ENCODE measurements around the gene TPRN.

Gene TPRN

DNA sequence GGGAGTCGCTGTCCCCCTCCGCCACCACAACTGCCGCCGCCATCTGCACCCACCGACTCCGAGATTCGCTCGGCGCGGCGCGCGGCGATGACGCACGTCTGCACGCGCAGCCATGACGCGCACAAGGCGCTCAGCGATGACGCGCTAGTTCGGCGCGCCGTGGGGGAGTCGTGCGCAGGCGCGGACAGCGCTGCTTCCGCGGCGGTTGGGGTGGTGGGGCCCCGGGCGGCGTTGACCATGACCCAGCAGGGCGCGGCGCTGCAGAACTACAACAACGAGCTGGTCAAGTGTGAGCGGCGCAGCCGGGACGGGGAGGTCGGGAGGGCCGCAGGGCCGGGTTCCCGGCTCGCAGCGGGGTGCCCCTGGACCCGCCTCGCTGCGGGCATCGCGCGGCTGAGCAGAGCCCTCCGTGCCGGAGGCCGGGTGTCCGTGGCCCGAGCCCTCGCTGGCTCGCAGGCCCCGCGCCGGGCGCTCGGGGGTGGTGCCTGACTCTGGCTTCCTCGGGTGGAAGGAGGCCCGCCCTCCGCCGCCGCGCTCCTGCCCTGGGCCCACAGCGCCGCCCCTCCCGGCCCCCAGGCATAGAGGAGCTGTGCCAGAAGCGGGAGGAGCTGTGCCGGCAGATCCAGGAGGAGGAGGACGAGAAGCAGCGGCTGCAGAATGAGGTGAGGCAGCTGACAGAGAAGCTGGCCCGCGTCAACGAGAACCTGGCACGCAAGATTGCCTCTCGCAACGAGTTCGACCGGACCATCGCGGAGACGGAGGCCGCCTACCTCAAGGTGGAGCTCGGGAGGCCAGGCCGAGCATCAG, 11.8 kb downstream of the TPRN start, which contains the start of the genes ANAPC2 and SSNA1:
Gene ANAPC2, minus strand, starts transcription at position 71 of the 807 bp plus-strand sequence. Its CDS starts 28 bp downstream, at position 43.
Gene SSNA1, plus strand, starts transcription at position 187 of the 807 bp plus-strand sequence. Its CDS starts 51 bp downstream, at position 238.
- Histone ChIP-seq H3K4me1 (ENCODE audit: control insufficient read depth, insufficient read depth, low read length) (peaks cover 31% of the 10 kb centered on the region), H3K36me3 (ENCODE audit: control insufficient read depth, insufficient read depth, low read length, severe bottlenecking) (peaks cover 43% of the 10 kb centered on the region), H3K4me3 (ENCODE audit: low read length) (peak within 1 kb of the TSS; percentile 99), H3K9ac (ENCODE audit: low read length) (peak within 1 kb of the TSS; percentile 99), H3K27me3 (replicated peaks; ENCODE audit: control insufficient read depth, insufficient read depth, low read length) (no peaks in the 10 kb centered on the region), H3K9me3 (ENCODE audit: control insufficient read depth, low read length) (no peaks in the 10 kb centered on the region)
- peak; percentile 96 for DNase-seq (ENCODE audit: low read depth)

DNA sequence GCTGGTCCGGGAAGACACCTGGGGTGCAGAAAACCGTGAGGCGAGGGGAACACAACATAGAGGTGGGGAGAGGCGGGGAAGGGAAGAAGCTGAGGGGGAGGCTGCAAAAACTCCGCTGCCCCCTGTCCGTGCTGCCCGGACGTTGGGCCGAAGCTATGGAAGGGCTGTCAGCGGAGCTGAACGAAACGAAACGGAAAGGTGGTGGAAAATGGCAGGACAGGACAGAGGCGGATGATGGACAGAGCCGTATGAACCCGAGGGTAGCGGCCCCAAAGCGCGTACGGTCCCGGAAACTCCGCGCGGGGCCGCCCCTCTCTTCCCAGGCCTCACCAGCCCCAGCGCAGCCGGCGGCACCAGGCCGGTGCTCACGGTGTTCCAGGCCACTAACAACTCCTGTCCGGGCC, 12.5 kb downstream of the TPRN start:
- peak overlapping the region; percentile 99 for H3K9ac ChIP-seq (ENCODE audit: low read length)
- no peaks in the 10 kb centered on the region for H3K27me3 ChIP-seq (replicated peaks; ENCODE audit: control insufficient read depth, insufficient read depth, low read length)
- DNase-seq (ENCODE audit: low read depth) = no peak
- peaks cover 49% of the 10 kb centered on the region for H3K36me3 ChIP-seq (ENCODE audit: control insufficient read depth, insufficient read depth, low read length, severe bottlenecking)
- no peaks in the 10 kb centered on the region for H3K9me3 ChIP-seq (ENCODE audit: control insufficient read depth, low read length)
- H3K4me1 ChIP-seq (ENCODE audit: control insufficient read depth, insufficient read depth, low read length) = peaks cover 31% of the 10 kb centered on the region
- peak overlapping the region; percentile 99 for H3K4me3 ChIP-seq (ENCODE audit: low read length)

DNA sequence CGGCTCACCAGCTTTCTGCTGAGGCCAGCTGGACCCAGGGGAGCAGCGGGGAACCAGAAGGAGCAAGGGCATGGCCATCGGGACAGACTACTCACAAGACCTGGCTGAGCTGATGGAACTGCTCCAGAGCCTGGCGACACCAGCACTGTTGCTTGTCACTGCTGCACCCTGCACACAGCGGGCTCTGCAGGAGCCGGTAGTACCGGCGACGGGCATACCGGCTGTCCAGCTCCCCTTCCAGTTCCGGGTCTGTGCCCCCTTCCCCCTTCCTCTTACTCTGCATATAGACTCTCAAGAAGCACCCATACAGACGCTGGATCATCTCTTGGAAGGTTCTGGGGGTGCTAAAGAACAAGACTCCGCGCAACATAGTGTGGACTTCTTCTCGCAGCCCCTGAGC, 13.2 kb downstream of the TPRN start:
- no peak for DNase-seq (ENCODE audit: low read depth)
- H3K4me1 ChIP-seq (ENCODE audit: control insufficient read depth, insufficient read depth, low read length) = peaks cover 31% of the 10 kb centered on the region
- peak overlapping the region; percentile 99 for H3K4me3 ChIP-seq (ENCODE audit: low read length)
- H3K9ac ChIP-seq (ENCODE audit: low read length) = peak overlapping the region; percentile 99
- H3K36me3 ChIP-seq (ENCODE audit: control insufficient read depth, insufficient read depth, low read length, severe bottlenecking) = peaks cover 56% of the 10 kb centered on the region
- no peaks in the 10 kb centered on the region for H3K9me3 ChIP-seq (ENCODE audit: control insufficient read depth, low read length)
- no peaks in the 10 kb centered on the region for H3K27me3 ChIP-seq (replicated peaks; ENCODE audit: control insufficient read depth, insufficient read depth, low read length)

DNA sequence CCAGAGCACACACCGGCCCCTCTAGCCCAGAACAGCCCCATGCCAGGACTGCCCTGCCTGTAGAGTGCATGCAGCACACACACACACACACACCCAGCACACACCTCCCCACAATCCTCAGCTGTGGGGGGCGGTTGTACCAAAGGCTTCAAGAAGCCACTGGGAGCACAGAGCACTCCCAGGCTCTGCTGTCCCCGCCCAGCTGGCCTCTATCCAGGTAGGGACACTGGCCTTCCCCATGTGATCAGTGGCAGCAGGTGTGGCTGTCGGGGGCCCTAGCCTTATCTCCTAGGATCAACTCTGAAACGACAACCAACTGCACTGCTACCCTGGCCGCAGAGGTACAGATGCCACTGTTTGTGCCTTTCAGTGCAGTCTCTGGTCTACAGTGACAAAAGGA, 14.2 kb downstream of the TPRN start:
- no peaks in the 10 kb centered on the region for H3K27me3 ChIP-seq (replicated peaks; ENCODE audit: control insufficient read depth, insufficient read depth, low read length)
- H3K9ac ChIP-seq (ENCODE audit: low read length) = no peak overlapping the region
- no peaks in the 10 kb centered on the region for H3K9me3 ChIP-seq (ENCODE audit: control insufficient read depth, low read length)
- H3K36me3 ChIP-seq (ENCODE audit: control insufficient read depth, insufficient read depth, low read length, severe bottlenecking) = peaks cover 55% of the 10 kb centered on the region
- no peak for DNase-seq (ENCODE audit: low read depth)
- H3K4me3 ChIP-seq (ENCODE audit: low read length) = no peak overlapping the region
- peaks cover 31% of the 10 kb centered on the region for H3K4me1 ChIP-seq (ENCODE audit: control insufficient read depth, insufficient read depth, low read length)

DNA sequence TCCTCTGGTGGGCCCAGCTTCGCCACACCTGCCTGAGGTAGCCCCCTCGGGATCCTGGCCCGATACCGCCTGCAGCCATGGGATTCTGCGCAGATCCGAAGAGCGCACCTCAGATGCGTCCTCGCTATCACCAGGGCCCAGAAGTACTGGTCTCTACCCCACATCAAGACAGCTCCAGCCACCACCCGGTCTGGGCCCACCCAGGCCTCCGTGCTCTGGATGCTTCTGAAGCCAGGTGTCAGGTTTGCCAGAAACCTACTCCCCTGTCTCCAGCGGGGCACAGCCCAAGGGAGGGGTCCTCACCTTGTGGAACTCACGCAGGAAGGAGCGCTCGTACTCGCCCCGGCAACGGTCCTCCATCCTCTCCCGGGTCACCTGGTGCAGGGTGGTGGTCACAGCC, 14.6 kb downstream of the TPRN start:
- H3K36me3 ChIP-seq (ENCODE audit: control insufficient read depth, insufficient read depth, low read length, severe bottlenecking) = peaks cover 55% of the 10 kb centered on the region
- no peak overlapping the region for H3K9ac ChIP-seq (ENCODE audit: low read length)
- H3K27me3 ChIP-seq (replicated peaks; ENCODE audit: control insufficient read depth, insufficient read depth, low read length) = no peaks in the 10 kb centered on the region
- no peaks in the 10 kb centered on the region for H3K9me3 ChIP-seq (ENCODE audit: control insufficient read depth, low read length)
- no peak overlapping the region for H3K4me3 ChIP-seq (ENCODE audit: low read length)
- no peak for DNase-seq (ENCODE audit: low read depth)
- peaks cover 31% of the 10 kb centered on the region for H3K4me1 ChIP-seq (ENCODE audit: control insufficient read depth, insufficient read depth, low read length)

DNA sequence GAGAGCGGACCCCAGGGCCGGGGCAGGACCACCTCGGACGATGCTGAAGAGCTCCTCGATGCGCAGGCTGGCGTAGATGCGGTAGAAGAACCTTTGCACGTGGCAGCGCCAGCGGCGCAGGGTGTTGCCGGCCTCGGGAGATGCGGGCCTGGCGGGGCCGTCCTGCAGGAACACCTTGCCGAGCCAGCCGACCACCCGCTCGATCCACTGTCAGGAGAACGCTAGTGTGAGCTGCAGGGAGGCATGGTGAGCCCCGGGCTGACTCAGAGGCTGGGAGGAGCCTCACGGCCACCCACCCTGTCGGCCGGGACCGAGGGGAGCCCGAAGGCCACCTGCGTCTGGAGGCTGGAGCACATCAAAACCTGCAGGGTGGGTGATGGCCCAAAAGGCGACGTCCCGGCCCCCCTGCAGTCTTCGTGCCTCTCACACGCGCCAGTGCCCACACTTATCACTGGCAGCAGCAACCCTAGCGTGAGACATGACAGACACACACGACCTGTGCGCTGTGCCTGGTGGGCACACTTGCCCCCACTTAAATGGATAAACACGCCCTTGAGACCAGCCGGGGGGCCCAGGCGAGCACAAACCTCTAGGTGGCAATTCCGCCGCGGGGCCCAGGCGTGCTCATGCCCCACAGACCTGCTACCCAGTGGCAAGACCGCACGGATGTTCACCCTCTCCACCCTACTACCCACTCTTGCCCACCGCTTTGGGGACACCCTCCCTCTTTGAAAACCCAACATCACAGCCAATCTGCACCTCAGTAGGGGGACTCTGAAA, 15.5 kb downstream of the TPRN start:
- H3K27me3 ChIP-seq (replicated peaks; ENCODE audit: control insufficient read depth, insufficient read depth, low read length) = no peaks in the 10 kb centered on the region
- H3K9me3 ChIP-seq (ENCODE audit: control insufficient read depth, low read length) = no peaks in the 10 kb centered on the region
- peaks cover 29% of the 10 kb centered on the region for H3K4me1 ChIP-seq (ENCODE audit: control insufficient read depth, insufficient read depth, low read length)
- no peak overlapping the region for H3K9ac ChIP-seq (ENCODE audit: low read length)
- H3K4me3 ChIP-seq (ENCODE audit: low read length) = no peak overlapping the region
- peaks cover 55% of the 10 kb centered on the region for H3K36me3 ChIP-seq (ENCODE audit: control insufficient read depth, insufficient read depth, low read length, severe bottlenecking)
- DNase-seq (ENCODE audit: low read depth) = no peak

DNA sequence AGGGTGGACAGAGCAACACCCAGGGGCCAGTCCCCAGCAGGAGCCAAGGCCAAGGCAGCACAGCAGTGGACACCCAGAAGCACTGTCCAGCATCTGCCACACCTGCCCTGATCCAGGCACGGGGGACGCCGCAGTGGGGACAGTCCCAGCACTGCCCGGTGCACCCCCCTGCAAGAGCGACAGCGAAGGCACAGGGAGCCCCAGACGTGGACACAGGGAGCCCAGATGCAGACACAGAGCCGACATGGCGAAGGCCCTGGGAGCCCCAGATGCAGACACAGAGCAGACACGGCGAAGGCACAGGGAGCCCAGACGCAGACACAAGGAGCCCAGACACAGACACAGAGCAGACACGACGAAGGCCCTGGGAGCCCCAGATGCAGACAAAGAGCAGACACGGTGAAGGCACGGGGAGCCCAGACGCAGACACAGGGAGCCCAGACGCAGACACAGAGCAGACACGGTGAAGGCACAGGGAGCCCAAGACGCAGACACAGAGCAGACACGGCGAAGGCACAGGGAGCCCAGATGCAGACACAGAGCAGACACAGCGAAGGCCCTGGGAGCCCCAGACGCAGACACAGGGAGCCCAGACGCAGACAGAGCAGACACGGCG, 16.5 kb downstream of the TPRN start:
- H3K4me3 ChIP-seq (ENCODE audit: low read length) = no peak overlapping the region
- DNase-seq (ENCODE audit: low read depth) = no peak
- peaks cover 19% of the 10 kb centered on the region for H3K4me1 ChIP-seq (ENCODE audit: control insufficient read depth, insufficient read depth, low read length)
- H3K36me3 ChIP-seq (ENCODE audit: control insufficient read depth, insufficient read depth, low read length, severe bottlenecking) = peaks cover 61% of the 10 kb centered on the region
- no peaks in the 10 kb centered on the region for H3K9me3 ChIP-seq (ENCODE audit: control insufficient read depth, low read length)
- H3K9ac ChIP-seq (ENCODE audit: low read length) = no peak overlapping the region
- no peaks in the 10 kb centered on the region for H3K27me3 ChIP-seq (replicated peaks; ENCODE audit: control insufficient read depth, insufficient read depth, low read length)

DNA sequence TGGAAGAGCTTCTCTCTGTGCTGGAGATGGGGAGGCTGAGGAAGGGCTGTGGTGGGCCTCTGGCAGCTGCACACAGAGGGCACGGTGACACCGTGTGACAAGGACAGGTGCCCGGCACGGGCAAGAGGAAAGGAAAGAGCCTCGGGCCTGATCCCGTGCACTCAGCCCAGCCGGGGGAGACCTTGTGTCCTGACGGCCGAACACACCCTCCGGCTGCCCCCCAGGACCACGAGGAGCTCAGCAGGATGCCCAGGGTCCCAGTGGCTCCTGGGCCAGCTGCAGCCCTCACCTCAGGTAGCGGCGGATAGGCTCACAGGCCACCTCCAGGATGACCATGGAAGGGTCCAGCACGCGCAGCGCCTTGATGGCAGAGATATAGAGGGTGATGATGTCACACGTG, 17.7 kb downstream of the TPRN start:
- Histone ChIP-seq H3K4me1 (ENCODE audit: control insufficient read depth, insufficient read depth, low read length) (peaks cover 25% of the 10 kb centered on the region), H3K9ac (ENCODE audit: low read length) (no peak overlapping the region), H3K27me3 (replicated peaks; ENCODE audit: control insufficient read depth, insufficient read depth, low read length) (no peaks in the 10 kb centered on the region), H3K4me3 (ENCODE audit: low read length) (no peak overlapping the region), H3K36me3 (ENCODE audit: control insufficient read depth, insufficient read depth, low read length, severe bottlenecking) (peaks cover 62% of the 10 kb centered on the region), H3K9me3 (ENCODE audit: control insufficient read depth, low read length) (no peaks in the 10 kb centered on the region)
- no peak for DNase-seq (ENCODE audit: low read depth)

DNA sequence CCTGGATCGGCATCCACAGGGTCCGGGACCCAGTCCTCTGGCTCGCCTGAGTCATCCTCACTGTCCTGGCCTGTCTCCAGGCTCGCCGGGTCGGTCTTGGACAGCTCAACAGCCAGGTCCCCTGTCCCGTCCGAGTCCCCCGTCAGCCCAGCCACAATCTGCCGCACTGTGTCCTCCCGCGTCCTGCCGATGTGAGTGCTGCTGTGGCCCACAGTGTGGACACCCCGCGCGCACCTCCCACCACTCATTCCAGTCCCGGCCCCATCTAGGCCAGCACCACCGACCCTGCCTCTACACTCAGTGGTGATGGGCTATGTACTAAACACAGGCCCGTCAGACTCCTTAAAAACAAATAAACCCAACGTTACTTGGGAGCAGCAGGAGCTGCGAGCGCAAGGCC, 18.9 kb downstream of the TPRN start:
- no peak for DNase-seq (ENCODE audit: low read depth)
- H3K4me3 ChIP-seq (ENCODE audit: low read length) = no peak overlapping the region
- H3K9me3 ChIP-seq (ENCODE audit: control insufficient read depth, low read length) = no peaks in the 10 kb centered on the region
- H3K27me3 ChIP-seq (replicated peaks; ENCODE audit: control insufficient read depth, insufficient read depth, low read length) = no peaks in the 10 kb centered on the region
- peaks cover 71% of the 10 kb centered on the region for H3K36me3 ChIP-seq (ENCODE audit: control insufficient read depth, insufficient read depth, low read length, severe bottlenecking)
- H3K4me1 ChIP-seq (ENCODE audit: control insufficient read depth, insufficient read depth, low read length) = peaks cover 13% of the 10 kb centered on the region
- H3K9ac ChIP-seq (ENCODE audit: low read length) = no peak overlapping the region

DNA sequence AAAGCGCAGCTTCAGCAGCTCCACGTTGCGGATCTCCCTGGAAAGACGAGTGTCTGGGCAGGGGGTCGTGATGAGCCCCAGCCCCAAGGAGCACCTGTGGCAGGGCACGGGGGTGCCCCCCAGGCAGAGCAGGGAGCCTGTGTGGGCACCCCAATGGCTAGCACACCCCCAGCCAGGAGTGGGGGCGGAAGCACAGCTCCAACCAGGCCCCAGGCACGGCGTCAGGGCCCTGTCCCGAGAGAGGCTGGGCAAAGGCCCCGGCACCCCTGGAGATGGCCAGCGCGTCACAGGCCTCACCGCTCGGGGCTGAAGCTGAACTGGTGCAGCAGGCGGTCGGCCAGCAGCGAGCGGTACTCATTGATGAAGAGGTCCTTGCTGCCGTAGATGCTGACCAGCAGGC, 20.1 kb downstream of the TPRN start:
- H3K4me1 ChIP-seq (ENCODE audit: control insufficient read depth, insufficient read depth, low read length) = peaks cover 6% of the 10 kb centered on the region
- peaks cover 68% of the 10 kb centered on the region for H3K36me3 ChIP-seq (ENCODE audit: control insufficient read depth, insufficient read depth, low read length, severe bottlenecking)
- no peaks in the 10 kb centered on the region for H3K9me3 ChIP-seq (ENCODE audit: control insufficient read depth, low read length)
- no peaks in the 10 kb centered on the region for H3K27me3 ChIP-seq (replicated peaks; ENCODE audit: control insufficient read depth, insufficient read depth, low read length)
- H3K9ac ChIP-seq (ENCODE audit: low read length) = no peak overlapping the region
- no peak overlapping the region for H3K4me3 ChIP-seq (ENCODE audit: low read length)
- DNase-seq (ENCODE audit: low read depth) = no peak

DNA sequence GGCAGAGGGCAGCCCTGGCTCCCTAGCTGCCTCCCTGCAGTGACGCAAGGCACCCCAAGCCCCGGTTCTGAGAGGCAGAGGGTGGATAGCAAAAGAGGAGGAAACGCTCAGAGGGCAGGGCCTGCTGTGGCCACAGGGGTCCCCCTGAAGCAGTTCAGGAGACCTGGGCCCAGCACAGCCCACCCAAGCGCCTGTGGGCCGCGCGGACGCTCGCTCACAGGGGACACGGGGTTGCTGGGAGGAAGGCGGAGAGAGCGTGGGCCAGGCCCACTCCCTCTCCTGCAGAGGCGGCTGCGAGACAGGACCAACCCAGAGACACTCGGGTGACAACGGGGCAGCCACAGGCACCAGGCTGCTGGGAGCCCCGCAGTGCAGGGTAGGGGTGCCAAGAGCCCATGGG, 20.8 kb downstream of the TPRN start:
- DNase-seq (ENCODE audit: low read depth) = no peak
- Histone ChIP-seq H3K36me3 (ENCODE audit: control insufficient read depth, insufficient read depth, low read length, severe bottlenecking) (peaks cover 62% of the 10 kb centered on the region), H3K9me3 (ENCODE audit: control insufficient read depth, low read length) (no peaks in the 10 kb centered on the region), H3K27me3 (replicated peaks; ENCODE audit: control insufficient read depth, insufficient read depth, low read length) (no peaks in the 10 kb centered on the region), H3K4me3 (ENCODE audit: low read length) (no peak overlapping the region), H3K9ac (ENCODE audit: low read length) (no peak overlapping the region), H3K4me1 (ENCODE audit: control insufficient read depth, insufficient read depth, low read length) (peaks cover 6% of the 10 kb centered on the region)

Data from adipocyte (in vitro differentiated cells).